Stimulated activated CD8-positive, alpha-beta memory T cell treated with anti-CD3 and anti-CD28 coated beads, Interleukin-2, amount 100 ng/mL, for 48 hours (primary cell): Measurements from ENCODE around the gene CD27.
"Not testable (repeated sequence)": the region's sequence is repeated elsewhere in the genome, so short reads cannot be mapped to it uniquely, and the experiment has no call there.

ENCODE experiments used
- DNase-seq, 2 donors: peaks; one replicate each; pipeline ENCODE4 v3.0.0-alpha.2; 2020; ENCODE audit warnings: low read depth in 2 of 2

CD27 gene

GRCh38 chr12:6488240-6488639, 43.5 kb downstream of the CD27 start:
- DNase-seq = no peak

- DNase-seq = no peak
Measured at GRCh38 chr12:6489449-6489848, 44.7 kb downstream of the CD27 start.

GRCh38 chr12:6490673-6491072, 45.9 kb downstream of the CD27 start:
- not testable (repeated sequence) for DNase-seq

- peak; percentile 99 for DNase-seq
Measured at GRCh38 chr12:6492838-6493496, 48.2 kb downstream of the CD27 start, which contains the start of gene MRPL51. Gene MRPL51, minus strand, starts transcription at chr12:6493262. Its CDS starts 126 bp downstream, at chr12:6493136.

- DNase-seq = peak; percentile 88 to 93
Measured at GRCh38 chr12:6493497-6494257, 48.9 kb downstream of the CD27 start, which contains the start of gene NCAPD2. Gene NCAPD2, plus strand, starts transcription at chr12:6494102. Its CDS starts 997 bp downstream, at chr12:6495099.

GRCh38 chr12:6494258-6494743, 49.5 kb downstream of the CD27 start:
- DNase-seq = no peak

GRCh38 chr12:6494968-6495367, 50.2 kb downstream of the CD27 start:
- DNase-seq = no peak

- DNase-seq = not testable (repeated sequence)
Measured at GRCh38 chr12:6497291-6497690, 52.5 kb downstream of the CD27 start.

GRCh38 chr12:6500466-6500865, 55.7 kb downstream of the CD27 start:
- DNase-seq = no peak
